Activated CD8-positive, alpha-beta memory T cell treated with anti-CD3 and anti-CD28 coated beads for 4 hours (primary cell): ENCODE results near the gene EXOC3L4.
"Not testable (repeated sequence)": the region's sequence is repeated elsewhere in the genome, so short reads cannot be mapped to it uniquely, and the experiment has no call there.

Source experiments
- DNase-seq, 2 donors: peaks; one replicate each; pipeline ENCODE4 v3.0.0-alpha.2; 2020; ENCODE audit warnings: low read depth in 2 of 2

The EXOC3L4 gene

DNA sequence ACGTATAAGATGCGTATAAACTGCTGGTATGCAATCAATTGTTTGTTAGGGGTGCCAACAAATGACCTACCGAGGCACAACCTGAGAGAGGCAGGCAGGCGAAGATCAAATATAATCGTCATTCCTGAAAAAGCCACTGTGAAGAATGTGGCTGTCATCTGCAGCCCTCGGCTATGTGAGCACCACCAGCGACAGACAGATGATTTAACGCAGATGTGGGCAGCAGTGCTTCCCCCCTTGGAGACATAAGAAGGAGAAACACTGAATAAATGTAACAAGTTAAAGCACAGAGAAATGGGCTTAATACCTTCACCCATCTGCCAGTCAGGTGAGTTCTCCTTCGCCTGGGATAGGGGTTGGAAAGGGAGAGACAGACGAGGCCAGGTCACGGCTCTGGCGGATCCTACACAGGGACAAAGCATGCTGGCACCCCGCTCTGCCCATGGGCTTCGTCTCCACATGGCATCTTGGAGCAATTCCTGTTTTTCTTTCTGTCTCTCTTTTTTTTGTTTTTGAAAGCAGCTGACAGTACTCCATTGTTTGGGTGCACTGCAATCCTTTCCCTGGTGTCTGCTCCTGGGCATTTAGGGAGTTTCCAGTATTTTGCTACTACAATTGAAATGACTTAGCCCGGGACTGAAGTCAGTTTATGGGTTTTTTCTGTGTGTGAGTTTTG lies 56.9 kb downstream of the EXOC3L4 start:
- no peak for DNase-seq

DNA sequence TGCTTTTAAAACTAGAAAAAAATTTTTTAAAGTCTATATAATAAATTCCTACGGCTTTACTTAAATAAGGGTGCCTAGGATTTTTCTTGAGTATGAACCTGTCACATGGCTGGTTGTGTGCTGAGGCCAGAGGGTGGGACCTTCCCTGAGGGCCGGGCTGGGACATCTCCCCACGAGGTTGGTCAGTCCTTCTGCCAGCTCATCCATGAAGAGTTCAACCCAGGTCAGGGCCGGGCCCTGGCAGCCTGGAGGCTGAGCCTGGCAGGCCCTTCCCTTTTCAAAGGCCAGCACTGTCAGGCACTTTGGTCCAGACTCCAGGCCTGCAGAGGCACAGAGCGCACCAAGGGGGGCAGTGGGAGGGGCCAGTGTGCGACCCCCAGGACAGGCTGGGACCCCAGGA lies 60.5 kb downstream of the EXOC3L4 start:
- DNase-seq, result no peak

DNA sequence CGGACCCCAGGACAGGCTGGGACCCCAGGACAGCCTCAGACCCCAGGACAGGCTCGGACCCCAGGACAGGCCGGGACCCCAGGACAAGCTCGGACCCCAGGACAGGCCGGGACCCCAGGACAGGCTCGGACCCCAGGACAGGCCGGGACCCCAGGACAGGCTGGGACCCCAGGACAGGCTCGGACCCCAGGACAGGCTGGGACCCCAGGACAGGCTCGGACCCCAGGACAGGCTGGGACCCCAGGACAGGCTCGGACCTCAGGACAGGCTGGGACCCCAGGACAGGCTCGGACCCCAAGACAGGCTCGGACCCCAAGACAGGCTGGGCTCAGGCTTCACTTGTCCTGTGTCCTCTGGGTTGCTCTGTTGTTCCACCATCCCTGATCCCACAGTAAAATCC lies 60.9 kb downstream of the EXOC3L4 start:
- DNase-seq, result not testable (repeated sequence)

GRCh38 chr14:103155826-103156394 lies 61.4 kb downstream of the EXOC3L4 start:
- DNase-seq, result no peak

GRCh38 chr14:103156651-103157378 lies 62.3 kb downstream of the EXOC3L4 start:
- no peak for DNase-seq

GRCh38 chr14:103157969-103158368 lies 63.4 kb downstream of the EXOC3L4 start:
- DNase-seq, result no peak

DNA sequence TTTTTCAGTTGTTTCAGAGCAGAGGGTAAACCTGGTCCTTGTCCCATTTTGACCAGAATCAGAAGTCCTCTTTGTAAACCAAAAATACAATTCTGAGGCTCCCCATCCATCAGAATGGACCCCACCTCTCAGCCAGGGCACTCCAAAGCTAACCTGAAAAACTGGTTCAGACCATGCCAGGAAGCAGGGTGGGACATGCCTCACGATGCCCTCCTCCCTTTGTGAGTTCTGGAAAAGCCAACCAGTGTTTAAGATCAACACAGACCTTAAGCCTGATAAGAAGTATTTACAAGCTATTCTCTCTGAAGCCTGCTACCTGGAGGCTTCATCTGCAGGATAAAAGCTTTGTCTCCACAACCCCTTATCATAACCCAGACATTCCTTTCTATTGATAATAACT lies 64.2 kb downstream of the EXOC3L4 start:
- DNase-seq, result no peak
